GM18867 (cell line): ENCODE measurements around the gene ADGRL4.
A peak's percentile ranks its signal among the peaks of the same experiment; 100 is the strongest.
"Not testable (repeated sequence)": the region's sequence is repeated elsewhere in the genome, so short reads cannot be mapped to it uniquely, and the experiment has no call there.

Experiments used
- ATAC-seq: cut with Tn5 transposase; IDR thresholded peaks from one replicate; pipeline ENCODE4 v1.9.1; 2021; ENCODE audit warnings: mild to moderate bottlenecking, moderate library complexity; ENCODE audit not compliant: unreplicated experiment

Gene ADGRL4

GRCh38 chr1:78919150-78919549 lies 87.4 kb downstream of the ADGRL4 start:
- no peak for ATAC-seq

GRCh38 chr1:78918157-78918556 lies 88.4 kb downstream of the ADGRL4 start:
- ATAC-seq = no peak

DNA sequence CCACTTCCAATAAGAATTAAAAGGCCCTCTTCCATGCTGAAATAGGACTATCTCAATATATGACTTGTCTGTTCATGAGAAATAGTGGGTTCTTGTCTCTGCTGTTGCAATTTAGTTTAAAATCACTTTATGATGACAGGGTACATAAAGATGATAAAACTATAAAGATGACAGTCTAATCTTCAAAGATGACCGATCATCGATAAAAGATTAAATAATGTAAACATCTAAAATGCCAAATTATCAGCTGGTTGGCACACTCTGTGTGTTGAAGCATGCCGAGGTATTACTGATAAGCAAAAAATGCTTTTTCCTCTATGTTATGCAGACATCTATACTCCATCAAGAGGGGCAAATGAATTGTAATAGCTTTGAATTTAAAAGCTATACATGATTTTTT lies 89.5 kb downstream of the ADGRL4 start:
- ATAC-seq = no peak

DNA sequence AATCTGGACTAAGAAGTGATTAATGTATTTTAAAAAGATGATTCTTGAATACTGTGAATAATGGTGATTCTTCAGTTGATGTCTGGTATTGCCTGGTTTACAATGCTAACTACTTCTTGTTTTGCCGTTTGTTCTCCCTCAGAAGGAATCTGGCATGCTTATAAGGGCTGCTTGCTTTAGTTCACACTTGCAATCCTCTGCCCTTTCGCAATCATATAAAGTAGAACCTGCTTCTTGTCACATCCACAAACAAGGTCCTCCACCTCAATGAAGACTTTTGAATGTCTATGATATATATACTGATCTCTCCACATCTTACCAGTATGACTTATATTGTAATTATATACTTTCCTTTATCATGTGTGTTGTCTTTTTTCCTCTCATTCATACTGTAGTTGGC lies 92.6 kb downstream of the ADGRL4 start:
- ATAC-seq = no peak

DNA sequence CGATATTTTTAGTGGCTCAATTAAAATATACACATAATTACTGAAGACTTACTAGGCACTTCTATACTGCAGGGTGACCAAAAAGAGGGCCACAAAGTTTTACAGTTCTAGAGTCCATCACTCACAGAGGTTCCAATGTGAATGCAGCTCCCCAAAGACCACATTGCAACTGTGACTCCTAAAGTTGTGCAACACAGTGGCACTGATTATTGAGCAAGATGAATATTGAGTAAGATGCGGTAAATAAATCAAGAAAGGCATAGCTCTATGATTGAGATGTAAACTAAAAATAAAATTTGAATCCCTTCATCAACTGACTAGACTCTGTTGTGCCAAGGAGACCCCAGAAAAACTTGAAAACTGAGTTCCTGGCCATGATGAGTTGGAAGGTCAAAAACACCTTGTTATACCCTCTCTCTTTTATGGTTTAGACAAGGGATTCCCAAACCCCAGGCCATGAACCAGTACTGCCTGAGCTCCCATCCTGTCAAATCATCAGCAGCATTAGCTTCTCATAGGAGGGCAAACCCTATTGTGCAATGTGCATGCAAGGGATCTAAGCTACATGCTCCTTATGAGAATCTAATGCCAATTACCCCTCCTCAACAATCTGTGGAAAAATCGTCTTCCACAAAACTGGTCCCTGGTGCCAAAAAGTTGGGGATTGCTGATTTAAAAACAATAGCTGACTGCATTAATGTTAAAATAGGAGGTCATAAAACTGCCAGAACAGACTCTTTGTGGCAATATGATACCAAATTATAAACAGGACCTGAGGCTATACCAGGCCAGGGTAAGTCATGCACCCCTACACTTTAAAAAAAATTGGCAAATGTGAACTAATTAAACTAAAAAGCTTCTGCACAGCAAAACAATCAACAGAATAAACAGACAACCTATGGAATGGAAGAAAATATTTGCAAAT lies 94.3 kb downstream of the ADGRL4 start:
- no peak for ATAC-seq

GRCh38 chr1:78902641-78903040 lies 103.9 kb downstream of the ADGRL4 start:
- ATAC-seq = no peak

GRCh38 chr1:78894811-78895210 lies 111.7 kb downstream of the ADGRL4 start:
- no peak for ATAC-seq

GRCh38 chr1:78892260-78892840 lies 114.2 kb downstream of the ADGRL4 start:
- no peak for ATAC-seq

DNA sequence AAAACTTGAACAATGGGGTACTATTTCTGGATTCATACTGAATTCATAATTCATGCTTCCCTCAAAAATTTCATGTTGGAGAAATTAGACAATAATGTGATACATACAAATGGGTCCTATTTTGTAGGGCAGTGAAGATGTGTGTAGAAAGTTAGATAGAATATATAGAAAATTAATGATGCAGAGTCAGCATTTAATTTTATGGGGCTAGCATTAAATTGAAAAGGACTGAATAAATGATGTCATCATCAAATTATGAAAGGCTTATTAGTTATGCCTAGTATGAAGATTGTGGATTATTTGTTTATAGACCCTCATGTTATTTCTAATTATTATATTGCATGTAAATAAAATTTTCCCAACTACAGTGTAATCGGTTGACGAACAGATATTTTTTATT lies 119.1 kb downstream of the ADGRL4 start:
- no peak for ATAC-seq

- ATAC-seq = no peak
Observed at GRCh38 chr1:78884685-78885452, 121.7 kb downstream of the ADGRL4 start.

DNA sequence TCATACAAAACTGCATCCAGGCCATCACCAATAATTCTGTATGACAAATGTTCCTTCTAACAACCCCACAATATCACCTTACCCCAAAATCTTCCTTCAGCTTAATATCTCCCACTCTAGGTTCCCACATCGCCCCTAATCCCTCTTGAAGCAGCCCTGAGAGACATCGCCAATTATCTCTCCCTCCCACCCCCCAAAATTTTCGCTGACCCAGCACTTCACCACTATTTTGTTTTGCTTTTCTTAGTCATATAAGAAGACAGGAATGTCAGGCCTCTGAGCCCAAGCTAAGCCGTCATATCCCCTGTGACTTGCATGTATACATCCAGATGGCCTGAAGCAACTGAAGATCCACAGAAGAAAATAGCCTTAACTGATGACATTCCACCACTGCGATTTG lies 126.3 kb downstream of the ADGRL4 start:
- no peak for ATAC-seq

- ATAC-seq = not testable (repeated sequence)
Observed at GRCh38 chr1:78875986-78876385, 130.5 kb downstream of the ADGRL4 start.

- not testable (repeated sequence) for ATAC-seq
Observed at GRCh38 chr1:78872801-78873200, 133.7 kb downstream of the ADGRL4 start.

DNA sequence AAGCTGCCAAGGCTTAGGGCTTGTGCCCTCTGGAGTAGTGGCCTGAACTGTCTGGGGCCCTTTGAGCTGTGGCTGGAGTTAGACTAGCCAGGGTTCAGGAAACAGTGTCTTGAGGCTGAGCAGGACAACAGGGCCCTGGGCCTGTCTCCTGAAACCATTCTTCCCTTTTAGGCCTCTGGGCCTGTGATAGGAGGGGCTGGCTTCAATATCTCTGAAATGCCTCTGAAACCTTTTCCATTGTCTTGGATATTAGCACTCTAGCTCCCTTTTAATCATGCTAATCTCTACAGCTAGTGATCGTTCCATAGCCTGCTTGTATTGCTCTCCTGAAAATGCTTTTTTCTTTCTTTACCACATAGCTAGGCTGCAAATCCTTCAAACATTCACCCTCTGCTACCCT lies 135.3 kb downstream of the ADGRL4 start:
- ATAC-seq = no peak

GRCh38 chr1:78869136-78869535 lies 137.4 kb downstream of the ADGRL4 start:
- ATAC-seq = no peak

GRCh38 chr1:78864175-78864574 lies 142.4 kb downstream of the ADGRL4 start:
- ATAC-seq = no peak

GRCh38 chr1:78856096-78856495 lies 150.4 kb downstream of the ADGRL4 start:
- no peak for ATAC-seq

DNA sequence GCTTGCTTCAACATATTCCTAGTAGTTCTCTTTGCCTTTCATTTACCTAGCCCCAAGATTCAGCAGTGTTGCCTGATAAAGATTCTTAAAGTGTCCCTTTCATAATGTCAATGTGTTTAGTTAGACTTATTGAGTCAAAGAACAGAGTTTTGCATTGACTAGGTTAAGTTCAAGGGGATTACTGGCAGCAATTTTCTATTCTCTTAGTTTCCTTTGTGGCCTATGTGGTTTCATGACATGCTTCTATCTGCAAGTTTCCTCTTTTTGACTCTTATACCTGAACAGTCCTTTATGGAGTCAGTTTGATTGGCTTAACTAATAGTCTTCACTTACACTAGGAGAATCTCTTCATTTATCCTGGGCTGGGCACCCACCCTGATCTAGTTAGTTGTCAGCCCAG lies 151.3 kb downstream of the ADGRL4 start:
- ATAC-seq = peak; percentile 94

- peak; percentile 22 for ATAC-seq
Observed at GRCh38 chr1:78854556-78854955, 152.0 kb downstream of the ADGRL4 start.

DNA sequence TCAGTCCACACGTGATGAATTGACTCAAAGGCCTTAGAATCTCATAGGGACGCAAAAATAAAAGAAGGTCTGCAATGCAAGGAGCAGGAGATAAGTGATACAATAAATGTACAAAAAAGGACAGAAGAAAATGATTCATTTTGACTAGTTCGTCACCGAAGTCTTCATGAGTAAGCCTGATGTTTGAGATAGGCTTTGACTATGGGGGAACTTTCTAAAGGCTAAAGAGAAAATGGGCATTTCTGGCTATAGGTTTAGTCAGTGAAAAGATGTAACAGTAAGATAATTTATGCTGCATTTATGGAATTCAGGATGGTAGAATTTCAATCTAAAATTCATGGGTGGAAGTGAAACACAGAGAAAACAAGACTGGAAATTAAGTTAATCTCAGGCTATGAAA lies 163.0 kb downstream of the ADGRL4 start:
- no peak for ATAC-seq

DNA sequence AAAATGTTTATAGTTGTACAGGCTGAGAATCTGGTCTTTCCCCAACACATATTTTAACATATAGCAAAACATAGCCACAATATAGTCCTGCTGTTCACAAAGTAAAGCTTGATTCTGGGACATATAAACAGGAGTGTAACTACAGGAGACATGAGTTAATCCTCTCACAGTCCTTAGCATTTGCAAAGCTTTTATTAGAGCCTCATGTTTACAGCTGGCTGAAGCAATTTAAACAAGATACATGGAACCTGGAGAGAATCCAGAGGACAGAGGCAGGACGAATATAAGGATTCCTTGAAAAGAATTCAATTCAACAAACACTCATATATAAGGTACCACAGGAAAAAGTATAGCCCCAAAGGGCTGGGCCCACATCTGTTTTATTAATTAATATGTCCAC lies 163.4 kb downstream of the ADGRL4 start:
- ATAC-seq = no peak
